K562 (cell line): ENCODE results near the gene AOC3. TPM values are rescaled to one million over a fixed set of nuclear protein-coding genes. Genes with fewer than 3 reads are reported as not detected.

Experiments
- ATAC-seq: fragments of 200-7000 bp; cut with Tn5 transposase; 3 replicates; pipeline ENCODE4 v1.9.1; 2020; ENCODE audit warnings: moderate library complexity
- BruUV-seq: library from RNA; stranded (reverse); fragments of 400-500 nt; replicated peaks from 2 replicates; lab custom pipeline; 2021; lab: Mats Ljungman, UMichigan
- CTCF ChIA-PET: fragments of 300-600 bp; formaldehyde crosslinking; extraction: SDS; loops from one replicate; lab custom pipeline; 2021; ENCODE audit warnings: low intra/inter-chr PET ratio; lab: Yijun Ruan, JAX
- POLR2A ChIA-PET: fragments of 300-600, 350-650 bp; sonication (Branson Sonifier 250); formaldehyde crosslinking; extraction: SDS; loops from one replicate; lab custom pipeline; 2021; ENCODE audit warnings: antibody characterized with exemption, inconsistent platforms; lab: Yijun Ruan, JAX
- DNase-seq, 4 experiments: peaks; one replicate each; pipeline versions ENCODE4 v3.0.0 to v3.0.0-alpha.2; 2011 to 2018; ENCODE audit warnings: low spot score in 3 of 4, mixed read lengths in 3 of 4; ENCODE audit errors: extremely low read depth in 1 of 4
- FAIRE-seq: peaks from 2 replicates; lab custom pipeline; 2011; peaks lifted over from hg19 to GRCh38; lab: Jason Lieb, UNC
- H2AFZ ChIP-seq: 2 replicates; pipeline ENCODE4 v1.6.0; 2011; ENCODE audit warnings: low read depth, low read length, control low read depth, inconsistent platforms
- H3K27ac ChIP-seq: fragments of 200-600 bp; 3 replicates; pipeline ENCODE4 v1.8.0; 2011; ENCODE audit warnings: low read depth, mild to moderate bottlenecking, control low read depth, inconsistent platforms, low read length, moderate library complexity, mixed read lengths; ENCODE audit errors: extremely low read depth
- H3K27me3 ChIP-seq, 2 experiments: fragments of 300-600 bp in 1 of 2; 2 replicates in 1 of 2; 3 replicates in 1 of 2; pipeline versions ENCODE4 v1.6.0 to v1.8.0; 2011; ENCODE audit warnings: inconsistent platforms in 2 of 2, low read length in 2 of 2, mild to moderate bottlenecking in 1 of 2, mixed read lengths in 1 of 2, moderate library complexity in 1 of 2; ENCODE audit not compliant: control insufficient read depth in 2 of 2, insufficient read depth in 2 of 2
- H3K36me3 ChIP-seq: fragments of 300-600 bp; 3 replicates; pipeline ENCODE4 v1.8.0; 2011; ENCODE audit warnings: mild to moderate bottlenecking, low read length, inconsistent platforms; ENCODE audit not compliant: control insufficient read depth, insufficient read depth
- H3K4me1 ChIP-seq, 2 experiments: fragments of 200-600 bp in 1 of 2; replicated peaks in 1 of 2; 2 replicates in 1 of 2; 3 replicates in 1 of 2; pipeline versions ENCODE4 v1.5.1 to v1.8.0; 2011; ENCODE audit warnings: inconsistent platforms in 2 of 2, low read length in 2 of 2, mild to moderate bottlenecking in 1 of 2, mixed read lengths in 1 of 2, moderate library complexity in 1 of 2; ENCODE audit not compliant: control insufficient read depth in 2 of 2, insufficient read depth in 2 of 2
- H3K4me2 ChIP-seq: 2 replicates; pipeline ENCODE4 v1.6.1; 2011; ENCODE audit warnings: low read length, control low read depth, inconsistent platforms, mixed read lengths; ENCODE audit not compliant: insufficient read depth
- H3K4me3 ChIP-seq: fragments of 200-600 bp; sonication (generic), shearing (Covaris generic); 2 replicates; pipeline ENCODE4 v1.5.1; 2016; ENCODE audit warnings: control low read depth, inconsistent platforms
- H3K79me2 ChIP-seq: fragments of 200-600 bp; 3 replicates; pipeline ENCODE4 v1.8.0; 2011; ENCODE audit warnings: low read length, inconsistent platforms; ENCODE audit not compliant: control insufficient read depth, insufficient read depth
- H3K9ac ChIP-seq, 2 experiments: 2 replicates each; pipeline versions ENCODE4 v1.6.0 to v1.6.1; 2011; ENCODE audit warnings: low read depth in 2 of 2, low read length in 2 of 2, control low read depth in 1 of 2, inconsistent platforms in 1 of 2, mild to moderate bottlenecking in 1 of 2, mixed read lengths in 1 of 2; ENCODE audit not compliant: insufficient read depth in 1 of 2
- H3K9me1 ChIP-seq: one replicate; pipeline ENCODE4 v1.6.0; 2011; ENCODE audit warnings: inconsistent platforms, mild to moderate bottlenecking, low read length, moderate library complexity; ENCODE audit not compliant: control insufficient read depth, insufficient read depth
- H3K9me3 ChIP-seq: replicated peaks from 2 replicates; pipeline ENCODE4 v1.5.1; 2011; ENCODE audit warnings: low read depth, low read length, inconsistent platforms; ENCODE audit not compliant: control insufficient read depth, insufficient read depth
- H4K20me1 ChIP-seq: replicated peaks from 2 replicates; pipeline ENCODE4 v1.6.1; 2011; ENCODE audit warnings: low read length, inconsistent platforms, mixed read lengths; ENCODE audit not compliant: control insufficient read depth, insufficient read depth
- ARID1B ChIP-seq: fragments of 450-650 bp; IDR thresholded peaks from 2 replicates; pipeline ENCODE4 v1.6.1; 2016; ENCODE audit warnings: antibody characterized with exemption, mild to moderate bottlenecking, inconsistent platforms
- CBFA2T3 ChIP-seq: fragments of 450-650 bp; IDR thresholded peaks from 2 replicates; pipeline ENCODE4 v1.6.1; 2017
- CCAR2 ChIP-seq: fragments of 200-400 bp; formaldehyde crosslinking; IDR thresholded peaks from 2 replicates; pipeline ENCODE4 v1.6.1; 2017; ENCODE audit warnings: mild to moderate bottlenecking, low read depth, low read length
- CREB1 ChIP-seq, 2 experiments: sonication (generic) in 1 of 2; formaldehyde crosslinking in 1 of 2; IDR thresholded peaks; 2 replicates each; pipeline versions ENCODE4 v1.6.1 to v1.8.0; 2012 to 2022; ENCODE audit warnings: inconsistent platforms in 1 of 2, mild to moderate bottlenecking in 1 of 2, missing genetic modification reagents in 1 of 2, moderate library complexity in 1 of 2
- KHSRP ChIP-seq: fragments of 450-650 bp; IDR thresholded peaks from 2 replicates; pipeline ENCODE4 v1.6.1; 2017
- NCOR1 ChIP-seq: fragments of 450-650 bp; IDR thresholded peaks from 2 replicates; pipeline ENCODE4 v1.6.1; 2016; ENCODE audit warnings: mild to moderate bottlenecking, moderate library complexity
- NR4A1 ChIP-seq, 2 experiments: fragments of 250-450 bp in 1 of 2; fragments of 450-650 bp in 1 of 2; sonication (Bioruptor Pico) in 1 of 2; IDR thresholded peaks; 2 replicates each; pipeline versions ENCODE4 v1.4.0 to v1.6.1; 2016 to 2020; ENCODE audit warnings: mild to moderate bottlenecking in 2 of 2, missing compliant biosample characterization in 1 of 2, missing genetic modification characterization in 1 of 2, moderate library complexity in 1 of 2
- PCBP1 ChIP-seq: fragments of 200-400 bp; formaldehyde crosslinking; IDR thresholded peaks from 2 replicates; pipeline ENCODE4 v1.6.1; 2018; ENCODE audit warnings: mild to moderate bottlenecking, low read depth, low read length; ENCODE audit not compliant: poor library complexity, severe bottlenecking
- ZBTB7A ChIP-seq: IDR thresholded peaks from 2 replicates; pipeline ENCODE4 v1.6.1; 2011; ENCODE audit warnings: low read depth, mild to moderate bottlenecking, low read length, moderate library complexity, borderline replicate concordance; ENCODE audit not compliant: control insufficient read depth
- ZNF232 ChIP-seq: sonication (generic); formaldehyde crosslinking; IDR thresholded peaks from 2 replicates; pipeline ENCODE4 v1.8.0; 2022; ENCODE audit warnings: mild to moderate bottlenecking, missing genetic modification reagents
- ZNF57 ChIP-seq: fragments of 450-650 bp; formaldehyde crosslinking; IDR thresholded peaks from 2 replicates; pipeline ENCODE4 v1.4.0; 2020; ENCODE audit warnings: mild to moderate bottlenecking, moderate library complexity
- ZNF584 ChIP-seq: fragments of 200-800 bp; sonication (Bioruptor generic); IDR thresholded peaks from 2 replicates; pipeline ENCODE4 v1.6.1; 2016; ENCODE audit warnings: low read depth, mild to moderate bottlenecking, missing genetic modification characterization, missing compliant biosample characterization
- WGBS: fragments of 100-300 bp; shearing (Covaris generic); methylation state at CpG from one replicate; pipeline ENCODE4 v1.1.6; 2016; ENCODE audit warnings: low coverage, mixed read lengths; ENCODE audit not compliant: insufficient coverage; ENCODE audit errors: missing lambda C conversion rate; 5-methylcytosine and 5-hydroxymethylcytosine counted together
- in situ Hi-C: fragments of 300-500 bp; cut with MboI; formaldehyde crosslinking; loops from 4 replicates; pipeline ENCODE4 v1.15.0; 2018; ENCODE audit warnings: inconsistent platforms, mixed read lengths
- intact Hi-C: fragments of 100-400 bp; cut with micrococcal nuclease; formaldehyde crosslinking; loops from 2 replicates; pipeline ENCODE4 v1.14.2; 2022
- polyA plus RNA-seq, 8 experiments: library from polyadenylated mRNA; depleted of rRNA in 4 of 8; stranded (reverse) in 5 of 8; unstranded in 3 of 8; fragments of >200 nt; fragmentation: Nextera tagmentation in 2 of 8; fragmentation: Illumina TruSeq in 1 of 8; extraction: Ambion mirVana in 2 of 8; extraction: Trizol in 1 of 8; gene quantifications; 2 replicates each; pipeline versions ENCODE4 v1.2.1 to v1.2.3, GENCODE V29; 2011 to 2014; ENCODE audit warnings: inconsistent platforms in 1 of 8, missing spikeins in 1 of 8
- total RNA-seq, 7 experiments: library from RNA; depleted of rRNA in 6 of 7; stranded (reverse); fragments of >200 nt in 6 of 7; fragmentation: Illumina TruSeq in 2 of 7; extraction: Trizol in 2 of 7; gene quantifications; 2 replicates each; pipeline versions ENCODE4 v1.2.1 to v1.2.3, GENCODE V29; 2011 to 2021; ENCODE audit warnings: low replicate concordance in 1 of 7

The AOC3 gene
- total and polyA plus RNA-seq, 9 of the 15 experiments (the other 6 are each of a cell fraction or from before 2014, with no cell fraction given): 0.09 to 0.42 (median 0.22) TPM; not detected in 3

GRCh38 chr17:42803074-42803883 is 47.7 kb upstream of the AOC3 start:
- Histone ChIP-seq H3K9me3 (no peaks in the 10 kb centered on the region), H3K27me3 (no peaks in the 10 kb centered on the region), H3K36me3 (no peaks in the 10 kb centered on the region), H3K4me1 (peaks cover 10 to 11% of the 10 kb centered on the region in 2 experiments; a peak in 4 of 5 replicates), H3K79me2 (peaks cover 2% of the 10 kb centered on the region; the same call in 2 of the 3 replicates), H3K4me3 (no peak overlapping the region), H3K27ac (no peak overlapping the region), H3K4me2 (no peak overlapping the region), H3K9ac (peak overlapping the region in 1 of 2 experiments; percentile 48; a peak in 1 of 4 replicates), H4K20me1 (no peaks in the 10 kb centered on the region), H3K9me1 (no peaks in the 10 kb centered on the region), H2AFZ (peak overlapping the region; percentile 22)
- intact Hi-C loops (no loop called here), in situ Hi-C loops (no loop called here)
- ATAC-seq (no peak), FAIRE-seq (peak; percentile 32), DNase-seq (no peak)
- ChIA-PET POLR2A (interaction anchor here (1.0 to 2.3 kb wide), 7 partner anchors 12 to 195 kb away, joined by 3 to 7 read pairs (median 4); partner anchors contain the start of genes BECN1, RPL27 and WNK4), CTCF (no interaction called here)
- 54% methylated on average over 2 of the region's 2 CpGs for WGBS
- TF ChIP-seq ZNF57 (CRISPR knock-in tag) (no peak), ZBTB7A (peak; percentile 45; the same call in 1 of the 2 replicates), CBFA2T3 (0 out of 2 replicates have a peak, but pooled peaks have one; percentile 5)
- no TSS peak for BruUV-seq

GRCh38 chr17:42804918-42805367 is 46.1 kb upstream of the AOC3 start:
- FAIRE-seq (no peak), ATAC-seq (no peak), DNase-seq (no peak)
- ChIA-PET POLR2A (interaction anchor here (0.6 to 2.6 kb wide), 3 partner anchors 10 to 132 kb away, joined by 3 to 7 read pairs (median 3); no protein-coding TSS in a partner anchor), CTCF (no interaction called here)
- H3K9me3 ChIP-seq: no peaks in the 10 kb centered on the region
- intact Hi-C loops: no loop called here
- peaks cover 10% of the 10 kb centered on the region; the same call in 1 of the 3 replicates for H3K36me3 ChIP-seq
- H3K4me1 ChIP-seq: peaks cover 0 to 11% of the 10 kb centered on the region in 2 experiments; a peak in 3 of 5 replicates
- H3K4me3 ChIP-seq: no peak overlapping the region
- no peak overlapping the region for H3K9ac ChIP-seq
- in situ Hi-C loops: no loop called here
- no peaks in the 10 kb centered on the region for H3K79me2 ChIP-seq
- H4K20me1 ChIP-seq: no peaks in the 10 kb centered on the region
- H3K27me3 ChIP-seq: no peaks in the 10 kb centered on the region
- no peak overlapping the region for H3K4me2 ChIP-seq
- 79% methylated on average over 1 of the region's 1 CpG for WGBS
- no TSS peak for BruUV-seq
- no peak overlapping the region for H3K27ac ChIP-seq
- no peaks in the 10 kb centered on the region for H3K9me1 ChIP-seq
- H2AFZ ChIP-seq: no peak overlapping the region
- TF ChIP-seq NR4A1 (CRISPR knock-in tag; IDR thresholded peaks at IDR 0.05) (no peak), NR4A1 (tag; IDR thresholded peaks at IDR 0.05) (no peak), KHSRP (no peak), ZNF232 (no peak), ARID1B (no peak), PCBP1 (no peak), NCOR1 (no peak), CCAR2 (no peak), CREB1 (IDR thresholded peaks at IDR 0.05) (no peak), CREB1 (CRISPR knock-in tag; IDR thresholded peaks at IDR 0.05) (no peak), ZNF584 (CRISPR knock-in tag) (no peak)
